ENCODE data around the gene RPTOR.

GRCh38 chr17:80945736-80946135 lies 401.1 kb downstream of the RPTOR start:
- TF ChIP-seq CTCF (conservative IDR thresholded peaks at IDR 0.05; ENCODE audit: low read depth, low read length), result no peak
- TF ChIP-seq EZH2phosphoT487 (IDR thresholded peaks at IDR 0.05; ENCODE audit: borderline replicate concordance, low read length), result no peak
- no peak for TF ChIP-seq EZH2 (IDR thresholded peaks at IDR 0.05; ENCODE audit: low read length, unreplicated experiment)
